DMS53 treated with DMSO at 0.1 percent for 48 hours (cell line): ENCODE measurements around the gene APBB3.
"Not testable (repeated sequence)": the region's sequence is repeated elsewhere in the genome, so short reads cannot be mapped to it uniquely, and the experiment has no call there.

Experiments used
- DNase-seq: peaks from one replicate; lab custom pipeline; 2025; ENCODE audit not compliant: unreplicated experiment; lab: John Stamatoyannopoulos, UW

APBB3 gene, protein sequence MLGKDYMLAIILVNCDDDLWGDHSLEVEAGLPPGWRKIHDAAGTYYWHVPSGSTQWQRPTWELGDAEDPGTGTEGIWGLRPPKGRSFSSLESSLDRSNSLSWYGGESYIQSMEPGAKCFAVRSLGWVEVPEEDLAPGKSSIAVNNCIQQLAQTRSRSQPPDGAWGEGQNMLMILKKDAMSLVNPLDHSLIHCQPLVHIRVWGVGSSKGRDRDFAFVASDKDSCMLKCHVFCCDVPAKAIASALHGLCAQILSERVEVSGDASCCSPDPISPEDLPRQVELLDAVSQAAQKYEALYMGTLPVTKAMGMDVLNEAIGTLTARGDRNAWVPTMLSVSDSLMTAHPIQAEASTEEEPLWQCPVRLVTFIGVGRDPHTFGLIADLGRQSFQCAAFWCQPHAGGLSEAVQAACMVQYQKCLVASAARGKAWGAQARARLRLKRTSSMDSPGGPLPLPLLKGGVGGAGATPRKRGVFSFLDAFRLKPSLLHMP

DNA sequence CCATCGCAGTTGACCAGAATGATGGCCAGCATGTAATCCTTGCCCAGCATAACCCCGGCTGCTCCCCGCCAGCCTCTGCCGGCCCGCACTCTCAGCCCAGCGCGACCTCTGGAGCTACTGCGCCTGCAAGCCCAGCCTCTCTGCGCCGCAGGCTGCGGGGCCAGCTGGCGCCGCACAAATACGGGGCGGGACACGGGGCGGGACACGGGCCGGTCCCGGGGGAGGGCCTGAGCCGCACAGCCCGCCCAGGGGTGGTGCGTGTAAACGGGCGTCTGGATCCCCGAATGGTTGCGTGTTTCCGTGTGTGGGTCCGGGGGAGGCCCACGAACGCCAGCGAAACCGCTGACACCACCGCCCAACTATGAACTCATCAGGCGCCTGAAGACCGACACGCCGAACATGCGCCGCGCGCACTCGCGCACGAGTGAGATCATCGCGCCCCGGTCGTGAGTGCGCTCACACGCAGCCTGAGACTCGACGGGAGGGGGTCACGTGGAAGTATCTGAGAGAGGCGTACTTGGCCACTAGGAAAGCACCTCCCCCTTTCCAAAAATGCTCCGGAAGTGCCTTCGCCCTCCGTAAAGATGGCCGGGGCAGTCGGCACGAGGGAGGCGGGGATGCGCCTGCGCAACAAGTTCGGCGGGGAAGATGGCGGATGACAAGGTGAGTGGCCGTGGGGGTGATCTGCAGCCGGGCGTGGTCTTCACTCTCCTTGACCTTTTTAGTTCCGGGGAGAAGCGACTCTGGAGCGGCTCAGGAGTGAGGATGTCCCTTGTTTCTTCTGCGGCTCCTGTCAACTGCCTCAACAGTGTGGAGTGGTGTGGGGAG is at the start of gene APBB3, which contains the start of gene SLC35A4:
Gene APBB3, minus strand, starts transcription at position 403 of the 828 bp plus-strand sequence. Its CDS starts 353 bp downstream, at position 50.
Gene SLC35A4, plus strand, starts transcription at position 633 of the 828 bp plus-strand sequence. CDS start 2,342 bp downstream, outside the sequence.
- DNase-seq, result peak; percentile 95

DNA sequence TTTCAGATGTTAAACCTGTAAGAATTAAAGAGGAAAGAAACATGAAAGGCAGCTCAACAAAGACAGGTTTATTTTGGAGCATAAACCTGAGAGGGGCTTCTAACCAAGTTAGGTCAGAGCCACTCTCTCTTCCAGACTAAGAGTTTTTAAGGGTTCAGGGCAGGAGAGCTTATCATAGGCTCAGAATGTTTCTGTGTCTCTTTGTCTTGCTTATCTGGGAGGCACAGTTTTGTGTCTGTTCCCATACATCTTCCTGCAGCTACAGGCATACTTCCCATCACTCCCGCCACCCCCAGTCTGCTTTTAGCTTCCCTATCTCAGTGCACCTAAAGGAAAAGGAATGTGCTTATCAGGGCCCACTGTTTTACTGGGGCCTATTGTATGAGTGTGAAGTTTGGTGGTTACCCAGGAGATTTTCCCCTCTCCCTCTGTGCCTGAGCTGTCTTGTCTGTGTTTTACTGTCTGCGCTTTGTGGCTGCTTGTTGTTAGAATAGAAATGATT is 46.7 kb upstream of the APBB3 start:
- DNase-seq, result no peak

DNA sequence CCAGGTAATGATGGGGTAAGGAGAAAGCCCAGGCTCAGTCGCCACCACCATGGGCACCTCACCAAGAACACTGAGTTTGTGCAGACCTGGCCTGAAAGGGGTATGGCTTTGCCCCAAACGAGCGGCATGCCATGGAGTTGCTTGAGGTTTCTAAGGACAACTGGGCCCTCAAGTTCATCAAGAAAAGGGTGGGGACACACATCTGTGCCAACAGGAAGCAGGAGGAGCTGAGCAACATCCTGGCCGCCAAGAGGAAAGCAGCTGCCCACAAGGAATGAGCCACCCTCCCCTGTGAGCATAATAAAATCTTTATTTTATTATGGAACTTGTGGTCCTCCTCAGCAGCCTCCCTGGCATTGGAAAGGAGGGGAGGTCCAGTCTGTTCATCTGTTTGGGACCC is 44.7 kb upstream of the APBB3 start:
- no peak for DNase-seq

DNA sequence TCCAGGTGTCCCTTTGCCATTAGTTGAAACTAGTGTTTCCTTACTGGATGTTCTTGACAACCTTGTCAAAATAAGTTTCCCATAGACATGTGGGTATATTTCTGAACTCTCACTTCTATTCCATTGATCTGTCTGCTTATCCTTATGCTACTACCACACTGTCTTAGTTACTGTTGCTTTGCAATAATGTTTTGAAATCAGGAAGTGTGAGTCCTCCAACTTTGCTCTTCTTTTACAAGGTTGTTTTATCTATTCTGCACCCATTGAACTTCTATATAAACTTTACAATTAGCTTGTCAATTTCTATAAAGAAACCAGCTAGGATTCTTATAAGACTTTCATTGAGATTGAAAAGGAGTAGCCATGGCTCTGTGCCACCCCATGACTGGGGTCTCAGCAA is 44.3 kb upstream of the APBB3 start:
- no peak for DNase-seq

DNA sequence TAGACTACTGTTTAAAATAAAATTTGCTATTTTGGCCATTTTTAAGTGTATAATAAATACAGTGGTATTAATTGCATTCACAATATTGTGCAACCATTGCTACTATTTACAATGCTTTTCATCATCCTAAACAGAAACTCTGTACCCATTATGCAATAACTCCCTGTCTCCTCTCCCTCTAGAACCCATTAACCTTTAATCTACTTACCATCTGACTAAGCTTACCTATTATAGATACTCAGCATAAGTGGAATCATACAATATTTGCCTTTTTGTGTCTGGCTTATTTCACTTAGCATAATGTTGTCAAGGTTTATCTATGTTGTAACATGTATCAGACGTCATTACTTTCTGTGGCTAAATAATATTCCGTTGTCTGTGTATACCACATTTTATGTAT is 42.6 kb upstream of the APBB3 start:
- DNase-seq, result no peak

DNA sequence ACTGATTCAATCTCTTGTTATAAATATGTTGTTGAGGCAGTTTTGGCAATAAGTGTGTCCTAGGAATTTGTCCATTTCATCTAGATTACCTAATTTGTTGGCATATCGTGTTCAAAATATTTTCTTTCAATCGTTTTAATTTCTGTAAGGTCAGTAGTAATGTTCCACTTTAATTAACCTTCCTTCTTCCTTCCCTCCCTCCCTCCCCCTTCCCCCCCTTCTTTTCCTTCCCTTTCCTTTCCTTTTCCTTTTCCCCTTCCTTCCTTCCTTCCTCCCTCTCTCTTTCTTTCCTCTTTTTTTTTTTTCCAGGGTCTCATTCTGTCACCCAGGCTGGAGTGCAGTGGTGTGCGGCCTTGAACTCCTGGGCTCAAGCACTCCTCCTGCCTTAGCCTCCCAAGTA is 41.5 kb upstream of the APBB3 start:
- DNase-seq, result no peak

DNA sequence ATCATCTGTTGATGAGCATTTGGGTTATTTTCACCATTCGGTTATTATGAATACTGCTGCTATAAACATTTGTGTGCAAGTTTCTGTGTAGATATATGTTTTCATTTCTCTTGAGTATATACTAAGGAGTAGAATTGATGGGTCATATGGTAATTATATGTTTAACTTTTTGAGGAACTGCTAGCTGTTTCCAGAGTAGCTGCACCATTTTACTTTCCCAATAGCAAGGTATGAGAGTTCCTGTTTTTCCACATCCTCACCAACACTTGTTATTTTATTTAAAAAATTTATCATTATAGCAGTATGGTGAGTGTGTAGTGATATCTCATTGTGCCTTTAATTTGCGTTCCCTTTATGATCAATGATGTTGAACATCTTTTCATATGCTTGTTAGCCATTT is 39.3 kb upstream of the APBB3 start:
- no peak for DNase-seq

DNA sequence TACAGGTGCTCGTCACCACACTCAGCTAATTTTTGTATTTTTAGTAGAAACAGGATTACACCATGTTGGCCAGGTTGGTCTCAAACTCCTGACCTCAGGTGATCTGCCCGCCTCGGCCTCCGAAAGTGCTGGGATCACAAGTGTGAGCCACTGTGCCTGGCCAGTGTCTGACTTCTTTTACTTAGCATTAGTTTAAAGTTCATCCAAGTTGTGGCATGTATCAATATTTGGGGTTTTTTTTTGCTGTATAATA is 39.0 kb upstream of the APBB3 start:
- not testable (repeated sequence) for DNase-seq

DNA sequence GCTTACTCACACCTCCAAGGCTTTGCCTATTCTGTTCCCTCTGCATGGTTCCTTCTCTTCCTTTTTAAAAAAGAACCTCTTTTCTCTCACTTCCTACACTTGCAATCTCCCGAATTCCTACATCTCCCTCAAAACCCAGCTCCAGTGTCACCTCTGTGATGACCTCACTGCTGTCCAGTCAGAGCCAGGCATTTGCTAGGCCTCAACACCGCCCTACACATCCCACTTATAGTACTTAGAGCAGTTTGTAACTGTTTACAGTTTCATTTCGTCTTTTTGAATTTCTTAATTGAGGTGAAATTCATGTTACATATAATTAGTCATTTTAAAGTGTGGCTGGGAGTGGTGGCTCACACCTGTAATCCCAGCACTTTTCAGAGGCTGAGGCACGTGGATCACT is 37.7 kb upstream of the APBB3 start:
- DNase-seq, result no peak

DNA sequence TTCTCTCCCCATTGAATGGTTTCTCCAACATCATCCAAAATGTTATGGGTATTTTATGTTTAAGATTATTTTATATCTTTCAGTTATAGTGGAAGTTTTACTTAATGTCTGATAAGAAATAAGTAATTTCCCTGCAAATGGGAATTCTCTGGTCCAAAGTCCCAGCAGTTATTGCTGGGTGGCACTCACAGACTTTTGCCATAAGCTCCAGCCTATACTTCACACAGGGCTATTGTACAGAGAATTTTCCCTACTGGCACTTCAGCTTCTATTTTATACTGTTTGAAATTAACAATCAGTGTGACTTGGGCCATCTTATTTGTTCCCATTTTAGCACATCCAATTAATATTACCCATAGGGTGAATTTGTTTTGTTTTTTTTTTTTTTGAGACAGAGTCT is 35.7 kb upstream of the APBB3 start:
- no peak for DNase-seq

DNA sequence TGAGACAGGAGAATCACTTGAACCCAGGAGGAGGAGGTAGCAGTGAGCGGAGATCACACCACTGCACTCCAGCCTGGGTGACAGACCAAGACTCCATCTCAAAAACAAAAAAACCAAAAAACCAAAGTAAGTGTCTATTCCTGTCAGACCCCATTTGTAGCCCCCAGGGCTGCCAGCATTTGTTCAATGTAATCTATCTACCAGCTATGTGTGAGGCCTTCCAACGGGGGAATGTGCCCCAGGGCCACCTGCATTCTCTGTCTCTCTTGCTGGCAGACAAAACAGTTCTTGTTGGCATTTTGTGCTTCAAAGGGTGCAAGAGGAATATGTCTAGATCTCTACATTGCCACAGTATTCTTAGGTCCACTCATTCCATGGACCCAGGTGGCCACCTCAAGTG is 34.4 kb upstream of the APBB3 start:
- DNase-seq, result no peak

DNA sequence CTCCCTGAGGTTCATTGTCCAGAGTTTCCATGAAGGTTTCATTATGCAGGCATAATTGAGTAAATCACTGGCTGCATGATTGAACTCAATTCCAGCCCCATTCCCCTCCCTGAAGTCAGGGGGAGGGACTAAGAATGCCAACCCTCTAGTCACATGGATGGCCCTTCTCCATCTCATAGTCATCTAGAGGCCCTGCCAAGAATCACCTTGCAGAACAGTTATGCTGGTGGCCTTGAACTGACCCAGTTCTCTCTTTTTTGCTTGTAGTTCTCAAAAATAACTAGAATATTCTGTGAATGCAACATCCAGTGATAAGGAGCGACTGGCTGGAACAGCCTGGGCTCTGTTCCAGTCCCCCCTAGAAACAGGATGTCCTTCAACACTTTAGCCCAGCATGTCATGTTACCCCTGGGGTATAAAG is 31.9 kb upstream of the APBB3 start:
- DNase-seq, result no peak

DNA sequence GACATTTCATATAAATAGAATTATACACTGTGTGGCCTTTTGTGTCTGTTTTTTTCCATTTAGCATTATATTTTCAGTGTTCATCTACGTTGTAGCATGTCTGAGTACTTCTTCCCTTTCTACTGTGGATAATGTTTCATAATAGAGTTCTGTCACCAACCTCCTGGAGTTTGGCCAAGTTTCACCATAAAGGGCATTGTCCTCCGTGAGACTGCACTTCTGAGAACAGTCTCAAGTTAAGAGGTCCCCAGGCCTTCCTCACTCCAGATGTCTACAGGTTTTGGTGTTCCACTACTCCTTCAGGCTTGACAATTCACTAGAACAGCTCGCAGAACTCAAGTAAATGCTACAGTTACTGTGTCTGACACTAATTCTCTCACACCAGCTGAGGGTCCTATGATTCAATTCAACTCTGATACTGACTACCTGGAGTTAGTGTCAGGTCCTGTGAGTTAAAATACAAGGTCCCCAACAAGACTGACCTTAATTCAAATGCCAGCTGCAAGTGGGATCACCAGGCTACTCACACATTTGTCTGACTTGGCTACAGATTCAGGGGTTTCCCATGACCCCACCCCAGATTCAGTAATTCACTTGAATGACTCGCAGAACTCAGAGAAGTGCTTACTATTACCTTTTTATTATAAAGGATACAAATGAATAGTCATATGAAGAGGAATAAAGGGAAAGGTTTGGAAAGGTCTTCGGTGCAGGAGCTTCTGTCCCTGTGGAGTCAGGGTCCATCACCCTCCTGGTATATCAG is 31.3 kb upstream of the APBB3 start:
- no peak for DNase-seq

DNA sequence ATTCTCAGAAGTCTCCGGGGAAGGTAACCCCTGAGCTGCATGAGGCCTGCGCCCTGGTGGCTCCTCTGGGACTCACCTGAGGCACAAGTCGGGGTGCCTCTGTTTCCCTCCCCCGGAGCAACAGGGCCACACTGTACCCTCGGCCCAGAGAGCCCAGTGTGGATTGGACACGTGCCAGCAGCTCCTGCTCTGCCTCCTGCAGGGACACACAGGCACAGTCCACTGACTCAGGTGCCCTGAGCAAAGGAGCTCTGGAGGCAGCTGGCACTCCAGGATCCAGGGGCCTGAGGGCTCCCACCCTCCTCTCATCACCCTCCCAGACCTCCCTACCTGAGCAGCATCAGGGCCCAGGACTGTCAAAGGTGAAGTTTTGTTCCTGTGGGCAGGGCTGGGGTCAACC is 29.8 kb upstream of the APBB3 start:
- DNase-seq, result no peak

DNA sequence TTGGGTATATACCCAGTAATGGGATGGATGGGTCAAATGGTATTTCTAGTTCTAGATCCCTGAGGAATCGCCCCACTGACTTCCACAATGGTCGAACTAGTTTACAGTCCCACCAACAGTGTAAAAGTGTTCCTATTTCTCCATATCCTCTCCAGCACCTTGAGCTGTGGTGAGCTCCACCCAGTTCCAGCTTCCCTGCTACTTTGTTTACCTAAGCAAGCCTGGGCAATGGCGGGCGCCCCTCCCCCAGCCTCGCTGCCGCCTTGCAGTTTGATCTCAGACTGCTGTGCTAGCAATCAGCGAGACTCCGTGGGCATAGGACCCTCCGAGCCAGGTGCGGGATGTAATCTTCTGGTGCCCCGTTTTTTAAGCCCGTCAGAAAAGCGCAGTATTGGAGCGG is 28.7 kb upstream of the APBB3 start:
- not testable (repeated sequence) for DNase-seq

DNA sequence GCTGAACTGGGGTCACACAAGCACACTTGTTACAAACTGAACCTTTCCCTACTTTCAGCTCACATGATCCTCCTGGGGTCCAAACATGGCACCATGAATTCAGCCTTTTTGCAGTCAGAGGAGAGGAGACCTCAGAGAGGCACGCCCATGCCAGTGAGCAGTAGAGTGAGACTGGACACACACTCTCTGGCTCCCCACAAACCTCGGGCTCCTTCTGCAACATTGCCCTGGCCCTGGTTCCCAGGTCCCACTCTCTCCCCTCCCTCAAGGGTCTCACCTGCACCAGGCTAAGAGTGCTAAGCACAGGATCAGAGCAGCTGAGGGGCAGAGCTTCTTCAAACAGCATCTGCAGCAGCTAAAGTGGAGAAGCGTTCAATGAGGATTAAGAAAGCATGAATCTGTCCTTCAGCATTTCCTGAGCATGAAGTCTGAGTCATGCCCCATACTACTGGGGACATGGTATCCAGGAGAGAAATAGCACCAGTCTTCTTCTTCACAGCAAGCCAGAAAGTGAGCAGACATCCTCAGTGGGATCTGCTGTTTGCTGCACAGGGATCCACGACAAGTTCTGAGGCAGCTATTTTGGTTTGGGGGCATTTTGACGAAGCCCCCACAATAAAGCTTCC is 27.5 kb upstream of the APBB3 start:
- no peak for DNase-seq

DNA sequence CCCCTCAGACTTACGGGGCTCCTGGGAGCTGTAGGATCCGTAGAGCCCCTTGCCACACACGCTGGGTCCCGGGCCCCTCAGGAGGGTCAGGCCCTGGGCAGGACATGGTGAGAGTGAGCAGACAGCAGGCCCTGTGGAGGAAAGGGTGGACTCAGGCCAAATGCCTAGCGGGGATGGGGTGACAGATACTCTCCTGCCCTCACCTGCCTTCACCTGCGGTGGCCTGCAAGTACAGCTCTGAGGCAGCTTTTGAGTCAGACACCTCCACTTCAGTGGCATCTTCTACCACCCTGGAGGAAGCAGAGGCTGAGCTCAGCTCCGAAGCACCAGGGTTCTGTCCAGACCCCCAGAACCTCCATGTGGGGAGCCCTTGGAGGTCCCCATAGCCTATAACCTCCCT is 26.5 kb upstream of the APBB3 start:
- no peak for DNase-seq

DNA sequence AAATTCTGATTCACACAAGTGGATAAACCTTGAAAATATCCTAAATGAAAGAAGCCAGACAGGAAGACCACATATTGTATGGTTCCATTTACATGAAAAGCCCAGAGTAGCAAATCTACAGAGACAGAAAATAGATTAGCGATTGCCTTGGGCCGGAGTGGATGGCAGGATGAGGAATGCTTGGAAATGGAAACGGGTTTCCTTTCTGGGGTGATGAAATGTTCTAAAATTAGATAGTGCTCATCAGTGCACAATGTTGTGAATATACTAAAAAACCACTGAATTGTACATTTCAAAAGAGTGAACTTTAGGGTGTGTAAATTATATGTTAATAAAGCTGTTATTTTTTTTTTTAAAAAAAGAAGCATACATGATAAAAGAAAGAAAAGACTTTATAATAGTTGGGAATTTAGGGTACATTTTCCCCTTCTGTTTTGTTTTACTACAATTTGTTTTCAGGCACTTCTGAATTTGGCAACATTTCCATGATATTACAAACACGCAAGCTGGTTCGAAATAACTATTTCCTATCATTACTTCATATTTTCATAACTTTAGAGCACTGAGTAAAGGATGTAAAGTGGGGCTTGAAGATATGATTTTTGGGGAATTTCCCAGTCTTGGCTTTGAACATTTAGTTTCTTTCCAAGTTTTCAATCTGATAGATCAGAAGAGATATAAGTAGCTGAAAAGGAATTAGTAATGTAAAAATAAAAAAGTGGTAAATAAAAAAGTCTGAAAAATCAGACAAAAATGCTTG is 24.1 kb upstream of the APBB3 start:
- no peak for DNase-seq

DNA sequence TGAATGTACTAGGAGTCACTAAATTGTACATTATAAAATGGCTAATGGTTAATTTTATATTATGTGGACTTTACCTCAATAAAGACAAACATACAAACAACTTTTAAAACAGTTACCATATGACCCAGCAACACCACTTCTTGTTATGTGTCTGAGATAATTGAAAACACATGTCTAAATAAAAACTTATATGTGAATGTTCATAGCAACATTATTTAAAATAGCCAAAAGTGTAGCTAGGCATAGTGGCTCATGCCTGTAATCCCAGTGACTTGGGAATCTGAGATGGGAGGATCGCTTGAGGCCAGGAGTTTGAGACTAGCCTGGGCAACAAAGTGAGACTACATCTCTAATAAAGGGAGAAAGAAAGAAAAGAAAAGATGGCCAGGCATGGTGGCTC is 23.1 kb upstream of the APBB3 start:
- no peak for DNase-seq

DNA sequence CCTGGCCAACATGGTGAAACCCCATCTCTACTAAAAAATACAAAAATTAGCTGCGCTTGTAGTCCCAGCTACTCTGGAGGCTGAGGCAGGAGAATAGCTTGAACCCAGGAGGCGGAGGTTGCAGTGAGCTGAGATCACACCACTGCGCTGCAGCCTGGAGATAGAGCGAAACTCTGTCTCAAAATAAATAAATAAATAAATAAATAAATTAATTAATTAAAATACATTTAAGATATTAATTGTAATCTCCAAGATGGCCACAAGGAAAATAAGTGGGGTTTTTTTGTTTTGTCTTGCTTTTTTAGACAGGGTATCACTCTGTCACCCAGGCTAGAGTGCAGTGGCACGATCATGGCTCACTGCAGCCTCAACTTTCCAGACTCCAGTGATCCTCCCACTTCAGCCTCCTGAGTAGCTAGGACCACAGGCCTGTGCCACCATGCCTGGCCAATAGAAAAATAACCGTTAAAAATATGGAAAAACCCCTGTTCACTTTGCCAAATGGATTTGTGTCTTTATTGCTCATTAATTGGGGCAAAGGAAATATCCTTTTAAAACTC is 14.9 kb upstream of the APBB3 start:
- not testable (repeated sequence) for DNase-seq
